Coronary artery (tissue), 2 donors: ENCODE measurements around the gene PITPNC1.

Experiments
- DNase-seq: peaks from one replicate; pipeline ENCODE4 v3.0.0-alpha.2; 2017; ENCODE audit warnings: low spot score
- H3K27ac ChIP-seq, 2 donors: fragments of 200-600 bp; sonication (generic); one replicate each; pipeline ENCODE4 v1.5.1; 2016 to 2019
- H3K4me3 ChIP-seq: fragments of 200-600 bp; sonication (generic); 2 replicates; pipeline ENCODE4 v1.5.1; 2016; ENCODE audit warnings: mild to moderate bottlenecking, moderate library complexity
- CTCF ChIP-seq: fragments of 200-600 bp; sonication (generic); IDR thresholded peaks from one replicate; pipeline ENCODE4 v1.5.1; 2019; ENCODE audit warnings: antibody characterized with exemption

The PITPNC1 gene

GRCh38 chr17:67502151-67502550, 125.1 kb downstream of the PITPNC1 start:
- TF ChIP-seq CTCF, result no peak
- H3K27ac ChIP-seq, result no peak overlapping the region
- no peak overlapping the region for H3K4me3 ChIP-seq
- no peak for DNase-seq

GRCh38 chr17:67503184-67503583, 126.1 kb downstream of the PITPNC1 start:
- no peak for DNase-seq
- Histone ChIP-seq H3K4me3 (no peak overlapping the region), H3K27ac (no peak overlapping the region)
- TF ChIP-seq CTCF, result no peak

GRCh38 chr17:67503739-67504138, 126.7 kb downstream of the PITPNC1 start:
- Histone ChIP-seq H3K4me3 (no peak overlapping the region), H3K27ac (no peak overlapping the region)
- DNase-seq, result no peak
- no peak for TF ChIP-seq CTCF

- DNase-seq, result no peak
- Histone ChIP-seq H3K27ac (no peak overlapping the region), H3K4me3 (no peak overlapping the region)
- no peak for TF ChIP-seq CTCF
These were observed 127.1 kb downstream of the PITPNC1 start for GRCh38 chr17:67504182-67504581.

DNA sequence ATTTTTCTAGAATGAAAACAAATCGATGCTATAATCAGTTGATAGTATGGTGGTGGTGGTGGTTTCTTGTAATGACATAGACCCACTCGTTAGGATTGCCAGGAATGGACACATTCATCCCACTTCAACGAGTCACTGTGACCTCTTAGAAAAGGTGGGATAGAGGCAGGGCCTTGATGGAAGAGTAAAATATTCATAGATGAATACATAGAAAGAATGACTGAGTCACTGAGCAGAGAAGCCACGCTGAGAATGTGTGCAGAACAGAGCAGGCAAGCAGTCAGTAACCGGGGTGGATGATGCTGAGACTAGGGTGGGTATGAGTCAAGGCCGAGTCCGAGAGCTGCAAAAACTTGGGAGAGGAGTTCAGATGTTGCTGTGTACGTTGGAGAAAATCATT, 129.9 kb downstream of the PITPNC1 start:
- TF ChIP-seq CTCF, result no peak
- no peak for DNase-seq
- Histone ChIP-seq H3K4me3 (no peak overlapping the region), H3K27ac (no peak overlapping the region)

DNA sequence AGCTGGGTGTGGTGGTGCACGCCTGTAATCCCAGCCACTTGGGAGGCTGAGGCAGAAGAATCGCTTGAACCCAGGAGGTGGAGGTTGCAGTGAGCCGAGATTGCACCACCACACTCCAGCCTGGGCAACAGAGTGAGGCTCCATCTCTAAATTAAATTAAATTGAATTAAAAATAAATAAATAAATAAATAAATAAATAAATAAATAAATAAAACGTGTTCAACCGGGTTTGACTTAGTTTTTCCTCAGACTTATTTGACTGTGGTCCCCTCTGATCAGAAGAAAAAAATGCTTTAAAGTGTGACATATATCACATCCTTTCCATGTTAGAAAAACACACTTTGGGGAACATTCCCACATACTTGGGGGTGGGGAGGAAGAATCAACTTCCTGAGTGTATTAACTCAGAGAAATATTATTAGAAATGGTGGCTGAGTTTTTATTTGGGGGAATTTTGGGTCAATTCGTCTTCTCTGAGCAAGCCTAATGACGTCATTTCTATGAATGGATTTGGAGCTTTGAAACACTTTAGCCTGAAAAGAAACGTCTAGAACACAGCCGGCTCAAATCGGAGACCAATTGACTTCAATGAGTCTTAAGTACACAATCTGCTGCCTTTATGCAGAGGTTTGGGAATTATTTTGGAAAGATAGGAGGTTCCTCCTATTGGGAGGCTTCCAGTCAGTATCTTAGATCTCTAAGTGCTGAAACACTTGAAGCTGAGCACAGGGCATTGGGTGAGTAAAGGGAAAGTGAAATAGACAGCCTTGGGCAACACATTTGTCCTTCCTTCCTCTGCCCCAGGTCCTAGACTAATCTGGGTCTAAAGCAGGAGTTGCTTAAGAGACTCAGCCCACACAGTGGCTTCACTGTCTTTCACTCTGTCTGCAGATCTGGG, 132.6 kb downstream of the PITPNC1 start:
- no peak for TF ChIP-seq CTCF
- H3K4me3 ChIP-seq, result no peak overlapping the region
- no peak overlapping the region for H3K27ac ChIP-seq
- DNase-seq, result no peak

- no peak for TF ChIP-seq CTCF
- H3K27ac ChIP-seq, result no peak overlapping the region
- H3K4me3 ChIP-seq, result no peak overlapping the region
- DNase-seq, result no peak
These were observed 133.9 kb downstream of the PITPNC1 start for GRCh38 chr17:67511012-67511411.
